ENCODE measurements around the gene LSG1. TPM values are rescaled to one million over a fixed set of nuclear protein-coding genes. Genes with fewer than 3 reads are reported as not detected.

Gene LSG1
- total and polyA plus RNA-seq, 2 of the 13 experiments (the other 11 are each of a cell fraction or from before 2014, with no cell fraction given): 21.4 to 32.1 TPM

GRCh38 chr3:194685718-194686413, 13.9 kb upstream of the LSG1 start, which contains the start of gene FAM43A (continued):
- TF ChIP-seq ZNF414 (CRISPR knock-in tag; IDR thresholded peaks at IDR 0.05) (no peak), POLR2G (IDR thresholded peaks at IDR 0.05; ENCODE audit: low read depth, low read length) (peak; percentile 87), ZNF770 (CRISPR knock-in tag; IDR thresholded peaks at IDR 0.05) (0 out of 2 replicates have a peak, but pooled peaks have one; percentile 15), ARID4A (CRISPR knock-in tag; IDR thresholded peaks at IDR 0.05; ENCODE audit: borderline replicate concordance) (peak; percentile 25; the same call in 1 of the 2 replicates), JARID2 (CRISPR knock-in tag; IDR thresholded peaks at IDR 0.05; ENCODE audit: insufficient replicate concordance) (no peak), ZSCAN21 (CRISPR knock-in tag; IDR thresholded peaks at IDR 0.05; ENCODE audit: borderline replicate concordance) (0 out of 2 replicates have a peak, but pooled peaks have one; percentile 39), ZNF792 (CRISPR knock-in tag; IDR thresholded peaks at IDR 0.05) (peak; percentile 29; the same call in 1 of the 2 replicates), ZNF691 (CRISPR knock-in tag; IDR thresholded peaks at IDR 0.05; ENCODE audit: borderline replicate concordance, low read depth) (peak; percentile 33; the same call in 1 of the 2 replicates), RXRB (CRISPR knock-in tag; IDR thresholded peaks at IDR 0.05; ENCODE audit: borderline replicate concordance) (peak; percentile 37; the same call in 1 of the 2 replicates), ZNF839 (CRISPR knock-in tag; IDR thresholded peaks at IDR 0.05; ENCODE audit: borderline replicate concordance) (peak; percentile 37; the same call in 1 of the 2 replicates), ZNF430 (CRISPR knock-in tag; IDR thresholded peaks at IDR 0.05) (peak; percentile 44; the same call in 1 of the 2 replicates), ZFX (CRISPR knock-in tag; IDR thresholded peaks at IDR 0.05; ENCODE audit: low read depth) (peak; percentile 48), SP2 (CRISPR knock-in tag; IDR thresholded peaks at IDR 0.05) (no peak), DMAP1 (CRISPR knock-in tag; IDR thresholded peaks at IDR 0.05) (peak; percentile 27; the same call in 1 of the 2 replicates), ZNF121 (CRISPR knock-in tag; IDR thresholded peaks at IDR 0.05) (0 out of 2 replicates have a peak, but pooled peaks have one; percentile 26), ZNF550 (CRISPR knock-in tag; IDR thresholded peaks at IDR 0.05; ENCODE audit: borderline replicate concordance) (0 out of 2 replicates have a peak, but pooled peaks have one; percentile 41), ZNF292 (CRISPR knock-in tag; IDR thresholded peaks at IDR 0.05; ENCODE audit: borderline replicate concordance, low read depth) (peak; percentile 62; the same call in 1 of the 2 replicates)

All from HepG2 (cell line).